ENCODE data around the gene TSHZ2. TPM values are rescaled to one million over a fixed set of nuclear protein-coding genes. Genes with fewer than 3 reads are reported as not detected.

The TSHZ2 gene
- total RNA-seq, 4 donors from 2014 or later, result 35.6 to 83.5 (median 48.8) TPM

DNA sequence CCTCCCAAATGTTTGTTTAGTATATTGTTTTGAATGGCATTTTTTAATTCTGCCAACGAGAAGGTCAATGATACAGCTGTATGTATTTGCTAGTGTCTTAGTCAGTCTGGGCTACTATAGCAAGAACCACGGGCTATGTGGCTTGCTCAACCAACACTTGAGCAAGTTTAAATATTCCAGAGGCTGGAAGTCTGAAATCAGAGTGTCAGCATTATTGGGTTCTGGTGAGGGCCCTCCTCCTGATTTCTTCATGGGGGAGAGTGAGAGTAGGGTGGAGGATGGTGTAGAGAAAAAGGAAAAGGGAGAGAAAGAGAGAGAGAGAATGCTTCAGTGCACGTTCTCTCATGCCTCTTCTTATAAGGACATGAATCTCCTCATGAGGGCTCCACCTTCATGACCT is 144.6 kb downstream of the TSHZ2 start:
- DNase-seq (ENCODE audit: low spot score), result no peak
- ATAC-seq (ENCODE audit: low FRiP score), result no peak
- TF ChIP-seq, protein P1, sequence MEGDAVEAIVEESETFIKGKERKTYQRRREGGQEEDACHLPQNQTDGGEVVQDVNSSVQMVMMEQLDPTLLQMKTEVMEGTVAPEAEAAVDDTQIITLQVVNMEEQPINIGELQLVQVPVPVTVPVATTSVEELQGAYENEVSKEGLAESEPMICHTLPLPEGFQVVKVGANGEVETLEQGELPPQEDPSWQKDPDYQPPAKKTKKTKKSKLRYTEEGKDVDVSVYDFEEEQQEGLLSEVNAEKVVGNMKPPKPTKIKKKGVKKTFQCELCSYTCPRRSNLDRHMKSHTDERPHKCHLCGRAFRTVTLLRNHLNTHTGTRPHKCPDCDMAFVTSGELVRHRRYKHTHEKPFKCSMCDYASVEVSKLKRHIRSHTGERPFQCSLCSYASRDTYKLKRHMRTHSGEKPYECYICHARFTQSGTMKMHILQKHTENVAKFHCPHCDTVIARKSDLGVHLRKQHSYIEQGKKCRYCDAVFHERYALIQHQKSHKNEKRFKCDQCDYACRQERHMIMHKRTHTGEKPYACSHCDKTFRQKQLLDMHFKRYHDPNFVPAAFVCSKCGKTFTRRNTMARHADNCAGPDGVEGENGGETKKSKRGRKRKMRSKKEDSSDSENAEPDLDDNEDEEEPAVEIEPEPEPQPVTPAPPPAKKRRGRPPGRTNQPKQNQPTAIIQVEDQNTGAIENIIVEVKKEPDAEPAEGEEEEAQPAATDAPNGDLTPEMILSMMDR (IDR thresholded peaks at IDR 0.05), result no peak

DNA sequence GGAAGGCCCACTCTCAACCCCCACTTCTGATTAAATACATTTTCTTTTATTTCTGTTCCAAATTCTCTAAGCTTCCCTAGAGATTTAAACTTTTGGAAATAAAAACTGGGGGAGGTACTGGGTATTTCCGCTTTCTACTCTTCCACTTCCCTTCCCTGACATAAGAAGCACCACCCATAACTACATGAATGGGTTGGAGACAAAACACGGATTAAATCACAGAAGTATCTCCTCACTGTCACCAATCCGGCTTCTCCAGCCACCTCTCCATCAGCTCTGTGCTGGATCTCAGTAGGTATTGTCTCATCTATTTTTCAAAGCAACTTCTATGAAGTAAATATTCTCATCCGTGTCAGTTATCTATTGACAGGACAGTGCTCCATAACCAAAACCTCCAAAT is 150.7 kb downstream of the TSHZ2 start:
- DNase-seq (ENCODE audit: low spot score), result no peak
- TF ChIP-seq, protein P1 (IDR thresholded peaks at IDR 0.05), result no peak
- no peak for ATAC-seq (ENCODE audit: low FRiP score)

DNA sequence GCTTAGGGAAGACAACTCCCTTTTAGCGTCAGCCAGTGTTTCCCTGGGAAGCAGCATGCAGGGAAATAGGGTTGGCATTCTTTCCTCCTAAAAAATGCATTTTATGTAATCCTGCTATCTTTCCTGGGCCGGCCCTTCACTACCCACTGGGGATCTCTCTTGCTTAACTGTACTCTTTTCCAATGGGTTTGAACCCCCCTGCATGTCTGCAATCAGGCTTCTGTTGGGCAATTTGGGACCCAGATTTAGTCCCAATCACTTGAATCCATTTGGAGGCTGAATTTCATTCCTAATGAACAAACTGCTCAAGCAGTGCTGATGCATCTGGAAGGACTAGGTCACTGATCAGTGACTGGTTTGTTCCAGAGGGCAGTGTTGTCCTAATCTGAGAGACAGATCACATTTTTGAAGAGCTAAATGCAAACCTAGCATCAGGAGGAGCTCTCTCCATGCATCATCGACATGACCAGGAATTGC is 152.0 kb downstream of the TSHZ2 start:
- TF ChIP-seq, protein P1 (IDR thresholded peaks at IDR 0.05), result no peak
- peak; percentile 79 for ATAC-seq (ENCODE audit: low FRiP score)
- no peak for DNase-seq (ENCODE audit: low spot score)

DNA sequence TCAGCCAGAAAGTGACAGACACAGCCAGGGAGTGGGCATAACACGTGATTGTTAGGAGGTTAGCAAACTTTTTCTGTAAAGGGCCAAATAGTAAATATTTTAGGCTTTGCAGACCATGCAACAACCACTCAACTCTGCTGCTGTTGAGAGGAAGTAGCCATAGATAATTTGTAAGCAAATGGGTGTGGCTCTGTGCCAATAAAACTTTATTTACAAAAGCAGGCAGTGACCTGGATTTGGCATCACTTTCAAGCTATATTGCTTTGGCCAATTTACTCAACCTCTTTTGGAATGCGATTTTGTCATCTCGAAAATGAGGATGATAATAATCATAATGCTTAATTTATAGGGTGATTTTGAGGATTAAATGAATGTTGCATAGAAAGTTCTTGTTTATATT is 152.6 kb downstream of the TSHZ2 start:
- TF ChIP-seq, protein P1 (IDR thresholded peaks at IDR 0.05), result no peak
- no peak for ATAC-seq (ENCODE audit: low FRiP score)
- DNase-seq (ENCODE audit: low spot score), result no peak

DNA sequence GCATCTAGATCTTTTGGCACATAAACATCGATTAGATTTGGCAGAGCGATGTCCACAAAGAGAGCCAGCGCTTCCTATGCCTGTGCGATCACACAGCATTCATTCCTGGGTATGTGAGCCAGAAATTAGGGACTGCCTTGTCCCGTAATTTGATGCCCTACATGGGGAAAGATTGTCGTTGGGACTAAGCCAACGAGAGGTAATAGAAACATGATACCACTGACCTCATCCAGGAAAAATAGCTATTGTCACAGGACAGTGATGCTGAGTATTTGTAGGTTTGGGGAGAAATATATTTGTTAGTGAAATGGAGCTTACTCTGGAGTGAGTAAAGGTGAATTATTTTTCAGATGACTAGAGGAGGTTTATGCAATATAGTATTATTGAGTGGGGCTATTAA is 154.0 kb downstream of the TSHZ2 start:
- TF ChIP-seq, protein P1 (IDR thresholded peaks at IDR 0.05), result no peak
- DNase-seq (ENCODE audit: low spot score) (no peak), ATAC-seq (ENCODE audit: low FRiP score) (no peak)

DNA sequence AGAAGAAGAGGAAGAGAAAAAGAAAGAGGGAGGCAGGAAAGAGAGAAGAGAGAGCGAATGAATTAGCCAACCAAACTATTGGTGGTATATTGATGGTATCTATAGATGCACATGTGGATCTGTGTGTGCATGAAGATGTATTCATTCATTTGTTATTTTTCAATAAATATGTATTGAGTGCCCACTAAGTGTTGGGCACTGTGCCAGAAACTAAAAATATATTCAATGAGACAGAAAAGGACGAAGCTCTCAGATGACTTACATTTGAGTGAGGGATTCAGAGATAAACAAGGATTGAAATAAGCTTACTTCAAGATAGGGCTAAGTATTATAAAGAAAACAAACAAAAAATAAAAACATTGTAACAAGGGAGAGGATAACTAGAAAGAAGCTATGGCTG is 154.9 kb downstream of the TSHZ2 start:
- DNase-seq (ENCODE audit: low spot score), result no peak

DNA sequence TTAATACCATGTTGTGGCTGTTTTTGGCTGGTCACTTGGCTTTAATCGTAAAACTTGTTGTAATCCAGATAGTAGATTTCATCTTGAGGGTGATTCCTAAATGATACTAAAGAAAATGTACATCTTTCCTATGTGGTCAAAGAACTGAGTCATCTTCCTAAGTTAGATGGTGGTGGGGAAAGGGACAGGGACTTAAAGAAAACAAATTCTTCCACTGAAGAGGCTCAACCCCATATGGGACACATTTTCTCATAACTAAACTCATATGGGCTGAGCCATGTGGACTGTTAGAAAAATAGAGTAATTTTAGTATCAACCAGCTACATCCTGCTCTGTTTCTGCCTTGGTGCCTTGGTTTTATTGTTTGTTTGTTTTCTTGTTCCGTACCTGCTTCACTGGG is 155.8 kb downstream of the TSHZ2 start:
- TF ChIP-seq, protein P1 (IDR thresholded peaks at IDR 0.05), result no peak
- DNase-seq (ENCODE audit: low spot score) (no peak), ATAC-seq (ENCODE audit: low FRiP score) (no peak)

More for the DNA sequence above, 154.9 kb downstream of the TSHZ2 start:
- TF ChIP-seq, protein P1 (IDR thresholded peaks at IDR 0.05), result no peak
- ATAC-seq (ENCODE audit: low FRiP score), result no peak
